Hindlimb muscle (tissue), 1 donor: ENCODE results near the gene YIPF3. TPM values are rescaled to one million over a fixed set of nuclear protein-coding genes. Genes with fewer than 3 reads are reported as not detected.
A peak's percentile ranks its signal among the peaks of the same experiment; 100 is the strongest.
"Not testable (repeated sequence)": the region's sequence is repeated elsewhere in the genome, so short reads cannot be mapped to it uniquely, and the experiment has no call there.

ENCODE experiments used
- DNase-seq: peaks from one replicate; pipeline ENCODE4 v3.0.0-alpha.2; 2013
- polyA plus RNA-seq: library from polyadenylated mRNA; unstranded; fragments of 120-200 nt; gene quantifications from one replicate; pipeline ENCODE4 v1.2.1, GENCODE V29; 2013; ENCODE audit not compliant: insufficient read length

The YIPF3 gene
- polyA plus RNA-seq, 1 donor, result 87.5 TPM

- no peak for DNase-seq
Measured at GRCh38 chr6:43509142-43509983, 7.4 kb downstream of the YIPF3 start.

- no peak for DNase-seq
Measured at GRCh38 chr6:43508481-43509141, 8.1 kb downstream of the YIPF3 start.

- peak; percentile 87 for DNase-seq
Measured at GRCh38 chr6:43506667-43507471, 9.9 kb downstream of the YIPF3 start.

GRCh38 chr6:43506171-43506570 is 10.6 kb downstream of the YIPF3 start:
- no peak for DNase-seq

GRCh38 chr6:43505718-43506117 is 11.0 kb downstream of the YIPF3 start:
- no peak for DNase-seq

- no peak for DNase-seq
Measured at GRCh38 chr6:43504756-43505593, 11.8 kb downstream of the YIPF3 start.

- DNase-seq, result no peak
Measured at GRCh38 chr6:43503443-43503842, 13.3 kb downstream of the YIPF3 start.

- DNase-seq, result no peak
Measured at GRCh38 chr6:43502666-43503065, 14.1 kb downstream of the YIPF3 start.

GRCh38 chr6:43500921-43501320 is 15.8 kb downstream of the YIPF3 start:
- DNase-seq, result no peak

- no peak for DNase-seq
Measured at GRCh38 chr6:43499028-43499815, 17.5 kb downstream of the YIPF3 start.

- DNase-seq, result not testable (repeated sequence)
Measured at GRCh38 chr6:43498291-43498690, 18.4 kb downstream of the YIPF3 start.

- DNase-seq, result no peak
Measured at GRCh38 chr6:43497689-43498088, 19.0 kb downstream of the YIPF3 start.

GRCh38 chr6:43497129-43497396 is 19.7 kb downstream of the YIPF3 start:
- DNase-seq, result no peak

- no peak for DNase-seq
Measured at GRCh38 chr6:43496370-43497128, 20.2 kb downstream of the YIPF3 start.

- DNase-seq, result no peak
Measured at GRCh38 chr6:43495409-43495941, 21.3 kb downstream of the YIPF3 start.

- DNase-seq, result no peak
Measured at GRCh38 chr6:43494766-43495165, 22.0 kb downstream of the YIPF3 start.

- DNase-seq, result no peak
Measured at GRCh38 chr6:43494321-43494720, 22.4 kb downstream of the YIPF3 start.

GRCh38 chr6:43493833-43494232 is 22.9 kb downstream of the YIPF3 start:
- DNase-seq, result no peak

GRCh38 chr6:43493230-43493629 is 23.5 kb downstream of the YIPF3 start:
- DNase-seq, result no peak

- no peak for DNase-seq
Measured at GRCh38 chr6:43492673-43493072, 24.1 kb downstream of the YIPF3 start.
